GM19452 (cell line): ENCODE data around the gene DHH.

ENCODE experiments used
- ATAC-seq: cut with Tn5 transposase; IDR thresholded peaks from one replicate; pipeline ENCODE4 v1.9.1; 2021; ENCODE audit not compliant: unreplicated experiment

Gene DHH

GRCh38 chr12:49109641-49110463 is 15.3 kb upstream of the DHH start:
- no peak for ATAC-seq

GRCh38 chr12:49108958-49109404 is 14.4 kb upstream of the DHH start:
- ATAC-seq = no peak

GRCh38 chr12:49105504-49106084 is 11.0 kb upstream of the DHH start:
- ATAC-seq = no peak

GRCh38 chr12:49104822-49105221 is 10.2 kb upstream of the DHH start:
- no peak for ATAC-seq

GRCh38 chr12:49100380-49100779 is 5.8 kb upstream of the DHH start:
- ATAC-seq = no peak

GRCh38 chr12:49098703-49099102 is 4.1 kb upstream of the DHH start:
- ATAC-seq = no peak

GRCh38 chr12:49098035-49098451 is 3.4 kb upstream of the DHH start:
- ATAC-seq = no peak

- no peak for ATAC-seq
These were observed 2.8 kb upstream of the DHH start for GRCh38 chr12:49097381-49097780.

GRCh38 chr12:49094975-49095365 is 369 bp upstream of the DHH start:
- ATAC-seq = no peak

- ATAC-seq = no peak
These were observed 825 bp downstream of the DHH start for GRCh38 chr12:49093792-49094159.

GRCh38 chr12:49092816-49093406 is 1.7 kb downstream of the DHH start:
- ATAC-seq = no peak

GRCh38 chr12:49092086-49092815 is 2.4 kb downstream of the DHH start:
- ATAC-seq = no peak

- ATAC-seq = no peak
These were observed 2.8 kb downstream of the DHH start for GRCh38 chr12:49091836-49092085.

GRCh38 chr12:49091056-49091835 is 3.4 kb downstream of the DHH start:
- ATAC-seq = no peak

GRCh38 chr12:49089821-49090773 is 4.5 kb downstream of the DHH start:
- no peak for ATAC-seq

GRCh38 chr12:49088932-49089330 is 5.7 kb downstream of the DHH start:
- no peak for ATAC-seq

GRCh38 chr12:49088150-49088931 is 6.3 kb downstream of the DHH start:
- peak; percentile 89 for ATAC-seq

GRCh38 chr12:49086116-49086515 is 8.5 kb downstream of the DHH start:
- no peak for ATAC-seq

GRCh38 chr12:49084438-49084837 is 10.2 kb downstream of the DHH start:
- ATAC-seq = no peak
